Cardiac muscle cell (in vitro differentiated cells and primary cell): ENCODE data around the gene ZNF543. TPM values are rescaled to one million over a fixed set of nuclear protein-coding genes. Genes with fewer than 3 reads are reported as not detected.
"Not testable (repeated sequence)": the region's sequence is repeated elsewhere in the genome, so short reads cannot be mapped to it uniquely, and the experiment has no call there.

ENCODE experiments used
- DNase-seq, 2 donors: peaks; one replicate each; pipeline versions ENCODE4 v3.0.0 to v3.0.0-alpha.2; 2010 to 2017; ENCODE audit warnings: low read depth in 1 of 2, low spot score in 1 of 2
- H3K27ac ChIP-seq: fragments of 200-600 bp; sonication (generic); 2 replicates; pipeline ENCODE4 v1.5.1; 2016
- H3K27me3 ChIP-seq: fragments of 200-600 bp; sonication (generic); 2 replicates; pipeline ENCODE4 v1.6.0; 2016; ENCODE audit warnings: control low read depth
- H3K36me3 ChIP-seq: fragments of 200-600 bp; sonication (generic); 2 replicates; pipeline ENCODE4 v1.5.1; 2016; ENCODE audit warnings: control low read depth
- H3K4me1 ChIP-seq: fragments of 200-600 bp; sonication (generic); 2 replicates; pipeline ENCODE4 v1.8.1; 2017; ENCODE audit warnings: low read depth, mild to moderate bottlenecking, mixed run types
- H3K4me3 ChIP-seq: fragments of 200-600 bp; sonication (generic); 2 replicates; pipeline ENCODE4 v1.5.1; 2016; ENCODE audit warnings: mild to moderate bottlenecking
- H3K9me3 ChIP-seq: fragments of 200-600 bp; sonication (generic); 2 replicates; pipeline ENCODE4 v1.5.1; 2017; ENCODE audit warnings: low read depth, mild to moderate bottlenecking, control low read depth
- CTCF ChIP-seq: IDR thresholded peaks from 2 replicates; pipeline ENCODE4 v1.5.1; 2012; ENCODE audit warnings: low read depth, mild to moderate bottlenecking, low read length
- polyA plus RNA-seq: library from polyadenylated mRNA; unstranded; fragments of >200 nt; fragmentation: Nextera tagmentation; extraction: Ambion mirVana; gene quantifications from 2 replicates; pipeline ENCODE4 v1.2.1, GENCODE V29; 2016
- total RNA-seq: library from RNA; depleted of rRNA; stranded (reverse); fragments of >200 nt; gene quantifications from 2 replicates; pipeline ENCODE4 v1.2.3, GENCODE V29; 2016

The ZNF543 gene
- total and polyA plus RNA-seq, 2 experiments from 2014 or later, result 3.4 to 12.3 TPM

GRCh38 chr19:57374179-57374578 is 53.9 kb downstream of the ZNF543 start:
- Histone ChIP-seq H3K4me1 (no peaks in the 10 kb centered on the region), H3K36me3 (peaks cover 13% of the 10 kb centered on the region), H3K9me3 (no peaks in the 10 kb centered on the region), H3K27ac (no peak overlapping the region), H3K4me3 (no peak overlapping the region), H3K27me3 (no peaks in the 10 kb centered on the region)
- no peak for DNase-seq
- no peak for TF ChIP-seq CTCF

GRCh38 chr19:57374647-57375046 is 54.4 kb downstream of the ZNF543 start:
- H3K4me1 ChIP-seq, H3K4me3 ChIP-seq, H3K27ac ChIP-seq, DNase-seq, H3K27me3 ChIP-seq, H3K9me3 ChIP-seq: not testable (repeated sequence)
- H3K36me3 ChIP-seq, result peaks cover 13% of the 10 kb centered on the region

- Histone ChIP-seq H3K27me3 (no peaks in the 10 kb centered on the region), H3K27ac (no peak overlapping the region), H3K9me3 (no peaks in the 10 kb centered on the region), H3K4me3 (no peak overlapping the region), H3K36me3 (peaks cover 13% of the 10 kb centered on the region), H3K4me1 (no peaks in the 10 kb centered on the region)
- TF ChIP-seq CTCF, result no peak
- no peak for DNase-seq
Measured at GRCh38 chr19:57376151-57376550, 55.9 kb downstream of the ZNF543 start.

- Histone ChIP-seq H3K4me3 (no peak overlapping the region), H3K9me3 (no peaks in the 10 kb centered on the region)
Measured at GRCh38 chr19:57377498-57378146, 57.4 kb downstream of the ZNF543 start.

More at GRCh38 chr19:57377498-57378146, 57.4 kb downstream of the ZNF543 start:
- TF ChIP-seq CTCF, result no peak
- Histone ChIP-seq H3K4me1 (no peaks in the 10 kb centered on the region), H3K36me3 (peaks cover 12% of the 10 kb centered on the region), H3K27me3 (no peaks in the 10 kb centered on the region), H3K27ac (no peak overlapping the region)
- no peak for DNase-seq

Other genes with a start within 250 kb of the ZNF543 start
- not detected in 2 replicates for gene USP29, start 200.5 kb upstream of the ZNF543 start, total RNA-seq
- not detected in 2 replicates for gene USP29, start 200.5 kb upstream of the ZNF543 start, polyA plus RNA-seq
- gene ZIM3, start 175.3 kb upstream of the ZNF543 start, total RNA-seq, result not detected in 2 replicates
- gene ZIM3, start 175.3 kb upstream of the ZNF543 start, polyA plus RNA-seq, result not detected in 2 replicates
- gene DUXA, start 153.0 kb upstream of the ZNF543 start, total RNA-seq, result not detected in 2 replicates
- gene DUXA, start 153.0 kb upstream of the ZNF543 start, polyA plus RNA-seq, result not detected in 2 replicates
- 29.1 and 50.5 TPM in 2 replicates for gene ZNF264, start 129.0 kb upstream of the ZNF543 start, total RNA-seq
- 2.9 and 3.8 TPM in 2 replicates for gene ZNF264, start 129.0 kb upstream of the ZNF543 start, polyA plus RNA-seq
- gene AURKC, start 89.4 kb upstream of the ZNF543 start, total RNA-seq, result 0.46 and 1.3 TPM in 2 replicates
- gene AURKC, start 89.4 kb upstream of the ZNF543 start, polyA plus RNA-seq, result 2.9 TPM in 1 of 2 replicates, not detected in the other
- 13.7 and 20.2 TPM in 2 replicates for gene ZNF805, start 79.8 kb upstream of the ZNF543 start, total RNA-seq
- gene ZNF805, start 79.8 kb upstream of the ZNF543 start, polyA plus RNA-seq, result 4.8 TPM in 2 replicates
- gene ZNF460, start 40.0 kb upstream of the ZNF543 start, total RNA-seq, result 28.0 and 59.4 TPM in 2 replicates
- 1.8 and 5.9 TPM in 2 replicates for gene ZNF460, start 40.0 kb upstream of the ZNF543 start, polyA plus RNA-seq
- gene ZNF304, start 30.8 kb downstream of the ZNF543 start, total RNA-seq, result 8.0 and 9.0 TPM in 2 replicates
- gene ZNF304, start 30.8 kb downstream of the ZNF543 start, polyA plus RNA-seq, result 6.2 and 6.7 TPM in 2 replicates
- 15.1 and 26.4 TPM in 2 replicates for gene TRAPPC2B, start 43.1 kb downstream of the ZNF543 start, total RNA-seq
- 34.6 and 39.3 TPM in 2 replicates for gene TRAPPC2B, start 43.1 kb downstream of the ZNF543 start, polyA plus RNA-seq
- 1.8 and 7.2 TPM in 2 replicates for gene ZNF547, start 43.1 kb downstream of the ZNF543 start, total RNA-seq
- gene ZNF547, start 43.1 kb downstream of the ZNF543 start, polyA plus RNA-seq, result 0.65 and 0.66 TPM in 2 replicates
- 37.9 and 38.2 TPM in 2 replicates for gene ZNF548, start 69.4 kb downstream of the ZNF543 start, total RNA-seq
- gene ZNF548, start 69.4 kb downstream of the ZNF543 start, polyA plus RNA-seq, result 11.4 and 15.9 TPM in 2 replicates
- 5.8 and 13.0 TPM in 2 replicates for gene ZNF17, start 90.7 kb downstream of the ZNF543 start, total RNA-seq
- 4.2 and 7.1 TPM in 2 replicates for gene ZNF17, start 90.7 kb downstream of the ZNF543 start, polyA plus RNA-seq
- 11.8 and 13.7 TPM in 2 replicates for gene ZNF749, start 114.9 kb downstream of the ZNF543 start, total RNA-seq
- 16.6 and 28.8 TPM in 2 replicates for gene ZNF749, start 114.9 kb downstream of the ZNF543 start, polyA plus RNA-seq
- gene VN1R1, start 136.7 kb downstream of the ZNF543 start, total RNA-seq, result 1.2 and 2.3 TPM in 2 replicates
- gene VN1R1, start 136.7 kb downstream of the ZNF543 start, polyA plus RNA-seq, result 2.9 and 4.1 TPM in 2 replicates
- gene ZNF772, start 157.1 kb downstream of the ZNF543 start, total RNA-seq, result 32.6 and 37.9 TPM in 2 replicates
- gene ZNF772, start 157.1 kb downstream of the ZNF543 start, polyA plus RNA-seq, result 11.3 and 13.6 TPM in 2 replicates
- 14.0 and 36.2 TPM in 2 replicates for gene ZNF419, start 167.3 kb downstream of the ZNF543 start, total RNA-seq
- gene ZNF419, start 167.3 kb downstream of the ZNF543 start, polyA plus RNA-seq, result 11.3 and 15.8 TPM in 2 replicates
- gene ZNF773, start 179.5 kb downstream of the ZNF543 start, total RNA-seq, result 25.4 and 34.2 TPM in 2 replicates
- 12.4 and 13.3 TPM in 2 replicates for gene ZNF773, start 179.5 kb downstream of the ZNF543 start, polyA plus RNA-seq
- 5.0 and 7.5 TPM in 2 replicates for gene ZNF549, start 206.9 kb downstream of the ZNF543 start, total RNA-seq
- 7.5 and 10.1 TPM in 2 replicates for gene ZNF549, start 206.9 kb downstream of the ZNF543 start, polyA plus RNA-seq
- gene ZNF550, start 239.4 kb downstream of the ZNF543 start, total RNA-seq, result 42.6 and 62.4 TPM in 2 replicates
- gene ZNF550, start 239.4 kb downstream of the ZNF543 start, polyA plus RNA-seq, result 9.8 and 9.9 TPM in 2 replicates